Measurements from ENCODE around the gene ZBTB44.

The ZBTB44 gene

GRCh38 chr11:130314184-130314749 lies 450 bp downstream of the ZBTB44 start:
- peak overlapping the region; percentile 71; the same call in 1 of the 2 replicates for H3K27ac ChIP-seq
- DNase-seq (ENCODE audit: low read depth, low spot score): no peak
- peak overlapping the region; percentile 96 for H3K4me3 ChIP-seq
- no peaks in the 10 kb centered on the region for H3K9me3 ChIP-seq (ENCODE audit: low read depth, low read length)
- peak overlapping the region; percentile 84 for H3K9ac ChIP-seq (ENCODE audit: insufficient read length)
- peaks cover 1% of the 10 kb centered on the region; the same call in 1 of the 2 replicates for H3K36me3 ChIP-seq (ENCODE audit: insufficient read depth, low read length)
- TF ChIP-seq FOXP2 (optimal IDR thresholded peaks at IDR 0.05; ENCODE audit: control extremely low read depth, extremely low read length, insufficient read depth): no peak

DNA sequence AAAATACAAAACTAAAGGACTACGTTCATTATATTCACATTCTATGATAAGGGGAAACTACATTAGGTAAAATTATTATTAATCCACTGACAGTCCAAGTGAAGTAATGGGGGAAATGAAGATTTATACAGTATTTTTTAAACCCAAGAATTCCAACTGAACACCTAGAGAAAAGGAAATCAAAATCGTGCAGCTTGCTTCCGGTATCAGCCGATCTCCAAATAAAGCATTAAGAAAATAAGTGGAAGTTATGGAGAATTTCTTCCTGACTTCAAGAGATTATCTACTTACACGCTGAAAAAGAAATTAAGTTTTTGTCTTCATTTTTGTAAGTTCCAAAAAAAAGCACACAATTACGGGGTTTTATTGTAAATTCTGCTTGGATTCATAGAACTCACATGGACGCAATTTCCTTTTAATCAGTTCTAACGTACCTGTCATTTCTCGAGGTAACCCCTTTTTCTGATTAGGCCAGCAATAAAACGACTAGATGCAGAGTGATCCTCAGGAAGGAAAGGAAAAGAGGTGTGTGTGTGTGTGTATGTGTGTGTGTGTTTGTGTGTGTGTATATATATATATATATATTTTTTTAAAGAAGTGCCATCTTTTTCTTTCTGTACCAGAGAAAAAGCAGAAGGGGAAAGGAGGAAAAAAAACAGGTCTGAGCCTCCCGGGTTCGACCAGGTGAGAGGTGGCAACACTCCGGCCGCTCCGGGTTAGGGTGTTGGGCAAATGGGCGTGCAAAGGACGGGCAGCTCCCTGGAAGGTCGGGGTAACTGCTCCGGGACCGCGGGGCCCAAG lies 1.1 kb downstream of the ZBTB44 start:
- Histone ChIP-seq H3K9me3 (ENCODE audit: low read depth, low read length) (no peaks in the 10 kb centered on the region), H3K4me3 (peak overlapping the region; percentile 96), H3K36me3 (ENCODE audit: insufficient read depth, low read length) (peaks cover 8% of the 10 kb centered on the region; the same call in 1 of the 2 replicates), H3K9ac (ENCODE audit: insufficient read length) (peak overlapping the region; percentile 84), H3K27ac (peak overlapping the region; percentile 71; the same call in 1 of the 2 replicates)
- no peak for TF ChIP-seq POLR2AphosphoS5 (IDR thresholded peaks at IDR 0.05; ENCODE audit: borderline replicate concordance, low read depth, low read length)
- no peak for TF ChIP-seq FOXP2 (optimal IDR thresholded peaks at IDR 0.05; ENCODE audit: control extremely low read depth, extremely low read length, insufficient read depth)
- TF ChIP-seq EZH2 (IDR thresholded peaks at IDR 0.05): no peak
- no peak for DNase-seq (ENCODE audit: low read depth, low spot score)

- no peaks in the 10 kb centered on the region for H3K9me3 ChIP-seq (ENCODE audit: low read depth, low read length)
- H3K27ac ChIP-seq: no peak overlapping the region
- peak overlapping the region; percentile 96 for H3K4me3 ChIP-seq
- DNase-seq (ENCODE audit: low read depth, low spot score): no peak
- TF ChIP-seq FOXP2 (optimal IDR thresholded peaks at IDR 0.05; ENCODE audit: control extremely low read depth, extremely low read length, insufficient read depth): no peak
- TF ChIP-seq POLR2AphosphoS5 (IDR thresholded peaks at IDR 0.05; ENCODE audit: borderline replicate concordance, low read depth, low read length): no peak
- no peak for TF ChIP-seq EZH2 (IDR thresholded peaks at IDR 0.05)
- peaks cover 14% of the 10 kb centered on the region; the same call in 1 of the 2 replicates for H3K36me3 ChIP-seq (ENCODE audit: insufficient read depth, low read length)
- no peak overlapping the region for H3K9ac ChIP-seq (ENCODE audit: insufficient read length)
Observed at GRCh38 chr11:130312046-130312445, 2.7 kb downstream of the ZBTB44 start.

GRCh38 chr11:130310622-130311021 lies 4.1 kb downstream of the ZBTB44 start:
- H3K4me3 ChIP-seq: no peak overlapping the region
- H3K36me3 ChIP-seq (ENCODE audit: insufficient read depth, low read length): peaks cover 14% of the 10 kb centered on the region; the same call in 1 of the 2 replicates
- no peak for TF ChIP-seq POLR2AphosphoS5 (IDR thresholded peaks at IDR 0.05; ENCODE audit: borderline replicate concordance, low read depth, low read length)
- H3K9ac ChIP-seq (ENCODE audit: insufficient read length): no peak overlapping the region
- no peaks in the 10 kb centered on the region; the same call in 1 of the 2 replicates for H3K9me3 ChIP-seq (ENCODE audit: low read depth, low read length)
- no peak for DNase-seq (ENCODE audit: low read depth, low spot score)
- no peak overlapping the region for H3K27ac ChIP-seq

DNA sequence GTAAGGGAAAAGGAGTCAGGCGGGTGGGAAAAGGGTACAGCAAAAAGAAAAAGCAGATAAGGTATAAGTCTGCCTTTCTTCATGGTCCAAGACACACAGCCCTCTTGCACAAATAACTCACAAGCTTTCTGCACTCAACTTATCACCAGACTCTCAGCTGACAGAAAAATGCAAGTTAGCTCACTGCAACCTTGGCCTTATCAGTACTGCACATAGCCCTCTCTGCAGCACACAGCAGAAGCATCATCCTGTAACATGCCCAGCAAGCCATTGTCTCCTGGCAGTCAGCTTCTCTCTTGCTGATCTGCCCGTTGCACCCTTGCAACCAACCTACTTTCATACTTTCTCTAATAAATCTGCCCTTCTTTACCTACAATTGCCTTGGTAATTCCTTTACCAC lies 5.8 kb downstream of the ZBTB44 start:
- TF ChIP-seq POLR2AphosphoS5 (IDR thresholded peaks at IDR 0.05; ENCODE audit: borderline replicate concordance, low read depth, low read length): no peak
- no peak for TF ChIP-seq FOXP2 (optimal IDR thresholded peaks at IDR 0.05; ENCODE audit: control extremely low read depth, extremely low read length, insufficient read depth)
- no peak for TF ChIP-seq EZH2 (IDR thresholded peaks at IDR 0.05)
- Histone ChIP-seq H3K9ac (ENCODE audit: insufficient read length) (no peak overlapping the region), H3K36me3 (ENCODE audit: insufficient read depth, low read length) (peaks cover 14% of the 10 kb centered on the region; the same call in 1 of the 2 replicates), H3K4me3 (no peak overlapping the region), H3K9me3 (ENCODE audit: low read depth, low read length) (no peaks in the 10 kb centered on the region; the same call in 1 of the 2 replicates), H3K27ac (no peak overlapping the region)
- no peak for DNase-seq (ENCODE audit: low read depth, low spot score)

GRCh38 chr11:130308059-130308458 lies 6.7 kb downstream of the ZBTB44 start:
- no peak for TF ChIP-seq POLR2AphosphoS5 (IDR thresholded peaks at IDR 0.05; ENCODE audit: borderline replicate concordance, low read depth, low read length)
- TF ChIP-seq FOXP2 (optimal IDR thresholded peaks at IDR 0.05; ENCODE audit: control extremely low read depth, extremely low read length, insufficient read depth): no peak
- Histone ChIP-seq H3K9ac (ENCODE audit: insufficient read length) (no peak overlapping the region), H3K4me3 (no peak overlapping the region), H3K36me3 (ENCODE audit: insufficient read depth, low read length) (peaks cover 14% of the 10 kb centered on the region; the same call in 1 of the 2 replicates), H3K9me3 (ENCODE audit: low read depth, low read length) (no peaks in the 10 kb centered on the region; the same call in 1 of the 2 replicates), H3K27ac (no peak overlapping the region)
- no peak for DNase-seq (ENCODE audit: low read depth, low spot score)

DNA sequence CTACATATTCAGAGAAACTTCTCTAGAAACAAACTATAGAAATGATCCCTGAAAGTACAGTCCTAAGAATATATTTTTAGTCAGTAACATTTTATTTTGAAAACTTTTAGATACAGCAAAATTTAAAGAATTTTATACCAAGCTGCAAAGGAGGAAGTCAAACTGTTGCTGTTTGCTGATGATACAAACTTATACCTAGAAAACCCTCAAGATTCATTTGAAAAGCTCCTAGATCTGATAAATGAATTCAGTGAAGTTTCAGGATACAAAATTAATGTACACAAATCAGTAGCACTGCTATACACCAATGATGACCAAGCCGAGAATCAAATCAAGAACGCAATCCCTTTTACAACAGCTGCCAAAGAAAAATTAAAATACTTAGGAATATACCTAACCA lies 10.1 kb downstream of the ZBTB44 start:
- no peaks in the 10 kb centered on the region; the same call in 1 of the 2 replicates for H3K9me3 ChIP-seq (ENCODE audit: low read depth, low read length)
- peaks cover 14% of the 10 kb centered on the region; the same call in 1 of the 2 replicates for H3K36me3 ChIP-seq (ENCODE audit: insufficient read depth, low read length)
- H3K9ac ChIP-seq (ENCODE audit: insufficient read length): no peak overlapping the region
- no peak for DNase-seq (ENCODE audit: low read depth, low spot score)
- H3K27ac ChIP-seq: no peak overlapping the region
- TF ChIP-seq POLR2AphosphoS5 (IDR thresholded peaks at IDR 0.05; ENCODE audit: borderline replicate concordance, low read depth, low read length) (no peak), FOXP2 (optimal IDR thresholded peaks at IDR 0.05; ENCODE audit: control extremely low read depth, extremely low read length, insufficient read depth) (no peak), EZH2 (IDR thresholded peaks at IDR 0.05) (no peak)
- no peak overlapping the region for H3K4me3 ChIP-seq

GRCh38 chr11:130301002-130301401 lies 13.7 kb downstream of the ZBTB44 start:
- TF ChIP-seq POLR2AphosphoS5 (IDR thresholded peaks at IDR 0.05; ENCODE audit: borderline replicate concordance, low read depth, low read length): no peak
- TF ChIP-seq EZH2 (IDR thresholded peaks at IDR 0.05): no peak
- no peak for TF ChIP-seq FOXP2 (optimal IDR thresholded peaks at IDR 0.05; ENCODE audit: control extremely low read depth, extremely low read length, insufficient read depth)

More at GRCh38 chr11:130301002-130301401, 13.7 kb downstream of the ZBTB44 start:
- no peak for DNase-seq (ENCODE audit: low read depth, low spot score)
- Histone ChIP-seq H3K36me3 (ENCODE audit: insufficient read depth, low read length) (no peaks in the 10 kb centered on the region), H3K27ac (no peak overlapping the region), H3K9me3 (ENCODE audit: low read depth, low read length) (no peaks in the 10 kb centered on the region; the same call in 1 of the 2 replicates), H3K4me3 (no peak overlapping the region), H3K9ac (ENCODE audit: insufficient read length) (no peak overlapping the region)
